IPS DF 4.7 (cell line): Measurements from ENCODE around the gene CPTP.

Experiments
- DNase-seq: peaks from one replicate; pipeline ENCODE4 v3.0.0-alpha.2; 2013; ENCODE audit warnings: low spot score; ENCODE audit errors: extremely low read depth

The CPTP gene

GRCh38 chr1:1292442-1292779 is 32.2 kb upstream of the CPTP start:
- DNase-seq: no peak

DNA sequence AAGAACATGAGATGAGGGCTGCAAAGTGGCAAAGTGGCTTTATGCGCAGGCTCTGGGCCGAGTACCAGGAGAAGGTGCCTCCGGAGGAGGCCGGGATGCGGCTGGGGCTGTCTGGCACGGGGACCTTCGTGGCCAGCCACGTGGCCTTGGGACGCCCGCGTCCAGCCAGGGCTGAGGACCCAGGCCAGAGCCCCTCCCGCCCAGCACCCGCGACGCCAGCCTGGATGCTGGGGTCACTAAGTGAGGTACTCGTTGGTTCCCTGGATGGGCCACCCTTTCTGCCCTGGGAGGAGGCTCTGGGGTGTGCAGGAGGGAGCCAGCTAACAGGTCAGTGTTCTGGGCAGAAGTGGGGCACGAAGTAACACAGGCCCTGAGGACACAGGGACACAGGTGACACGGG is 31.8 kb upstream of the CPTP start:
- no peak for DNase-seq

- no peak for DNase-seq
These were observed 31.0 kb upstream of the CPTP start for GRCh38 chr1:1293263-1294249.

DNA sequence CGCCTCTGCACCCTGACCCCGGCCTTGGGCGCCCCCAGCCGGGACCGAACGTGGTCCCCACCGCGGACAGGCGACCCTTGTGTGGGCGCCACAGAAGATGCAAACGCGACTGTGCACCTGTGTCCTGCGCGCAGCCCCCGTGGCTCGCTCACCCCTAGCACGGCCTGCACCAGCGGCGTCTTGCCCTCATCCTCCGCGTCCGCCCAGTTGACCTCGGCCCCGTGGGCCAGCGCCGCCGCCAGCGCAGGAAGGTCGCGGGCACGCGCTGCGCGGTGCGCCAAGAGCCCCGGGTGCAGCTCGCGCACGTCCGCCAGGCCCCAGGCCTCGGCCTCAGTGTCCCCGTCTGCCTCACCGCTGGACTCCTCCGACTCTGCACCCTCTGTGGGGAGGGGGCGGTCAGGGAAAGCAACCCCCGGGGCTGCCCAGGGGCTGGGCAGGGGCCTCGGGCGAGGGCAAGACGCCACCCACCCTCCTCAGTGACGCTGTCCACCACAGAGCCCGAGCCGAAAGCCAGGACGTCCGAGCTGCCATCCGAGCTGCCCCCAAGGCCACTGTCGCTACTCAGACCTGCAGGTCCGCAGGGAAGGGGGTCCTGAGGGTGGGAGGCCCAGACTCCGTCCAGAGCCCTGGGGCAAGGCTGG is 30.2 kb upstream of the CPTP start:
- no peak for DNase-seq

GRCh38 chr1:1295154-1295923 is 29.3 kb upstream of the CPTP start:
- no peak for DNase-seq

- DNase-seq: no peak
These were observed 28.2 kb upstream of the CPTP start for GRCh38 chr1:1296070-1297061.

DNA sequence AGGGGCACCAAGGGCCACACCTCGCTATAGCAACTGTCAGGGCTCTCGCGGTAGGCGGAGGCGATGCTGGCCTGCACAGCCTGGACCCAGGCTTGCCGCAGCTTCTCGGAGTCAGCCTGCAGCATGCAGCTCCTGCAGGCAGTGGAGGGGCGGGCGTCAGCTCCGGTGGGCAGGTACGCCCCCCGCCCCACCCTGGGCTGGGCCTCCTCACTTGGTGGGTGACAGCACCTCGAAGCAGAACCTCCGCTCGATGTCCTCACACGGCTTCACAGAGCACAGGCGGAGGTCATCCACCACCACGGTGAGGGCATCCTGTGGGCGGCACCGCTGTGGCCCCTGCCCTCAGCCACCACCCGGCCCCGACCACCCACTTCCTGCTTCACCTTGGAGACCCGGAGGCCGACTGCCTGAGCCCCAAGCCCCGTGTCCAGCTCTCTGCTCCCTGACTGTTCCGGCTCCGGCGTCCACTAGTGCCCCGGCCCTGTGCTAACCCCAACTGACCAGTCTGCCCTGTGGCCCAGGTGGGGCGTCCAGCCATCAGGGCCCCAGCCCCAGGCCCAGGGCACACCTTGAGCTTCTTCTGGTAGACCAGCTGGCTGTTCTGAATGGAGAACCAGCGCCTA is 26.7 kb upstream of the CPTP start:
- DNase-seq: no peak

- no peak for DNase-seq
These were observed 25.5 kb upstream of the CPTP start for GRCh38 chr1:1298861-1299685.

- DNase-seq: no peak
These were observed 24.8 kb upstream of the CPTP start for GRCh38 chr1:1299686-1300351.

DNA sequence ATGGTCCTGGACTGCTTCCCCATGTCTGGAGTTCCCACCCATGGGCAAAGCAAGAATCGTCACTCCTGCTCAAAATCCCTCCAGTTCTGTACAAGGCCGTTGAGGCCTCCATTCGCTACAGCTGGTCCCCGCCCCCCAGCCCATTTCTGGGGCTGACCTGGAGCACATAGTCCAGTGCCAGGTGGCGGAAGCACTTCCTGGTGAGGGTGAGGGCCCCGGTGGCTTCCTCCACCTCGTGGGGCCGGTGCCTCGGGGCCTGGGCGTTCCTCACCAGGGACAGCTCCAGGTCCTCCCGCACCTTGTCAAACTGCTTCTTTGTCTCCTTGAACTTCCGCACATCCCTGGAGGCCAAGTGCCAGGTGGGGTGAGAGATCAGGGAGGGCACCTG is 24.3 kb upstream of the CPTP start:
- DNase-seq: no peak

DNA sequence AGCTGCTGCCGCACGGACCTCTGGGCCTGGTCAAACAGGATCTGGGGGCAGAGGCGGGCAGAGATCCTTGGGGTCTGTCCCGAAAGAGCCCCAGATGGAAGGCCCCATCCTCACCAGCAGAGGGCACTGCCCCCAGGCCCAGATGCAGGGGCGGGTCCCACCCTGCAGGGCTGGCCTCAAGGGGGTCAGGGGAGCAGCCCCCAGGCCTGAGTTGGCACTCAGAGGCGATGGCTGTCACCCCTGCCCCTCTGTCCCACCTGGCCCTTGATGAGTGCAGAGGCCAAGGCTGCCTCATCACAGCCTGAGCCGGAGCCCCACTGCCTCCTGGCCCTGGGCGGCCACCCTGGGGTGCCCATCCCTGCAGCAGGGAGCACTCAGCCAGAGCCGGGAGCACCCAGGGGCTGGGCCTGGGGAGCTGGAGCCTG is 22.6 kb upstream of the CPTP start:
- no peak for DNase-seq

DNA sequence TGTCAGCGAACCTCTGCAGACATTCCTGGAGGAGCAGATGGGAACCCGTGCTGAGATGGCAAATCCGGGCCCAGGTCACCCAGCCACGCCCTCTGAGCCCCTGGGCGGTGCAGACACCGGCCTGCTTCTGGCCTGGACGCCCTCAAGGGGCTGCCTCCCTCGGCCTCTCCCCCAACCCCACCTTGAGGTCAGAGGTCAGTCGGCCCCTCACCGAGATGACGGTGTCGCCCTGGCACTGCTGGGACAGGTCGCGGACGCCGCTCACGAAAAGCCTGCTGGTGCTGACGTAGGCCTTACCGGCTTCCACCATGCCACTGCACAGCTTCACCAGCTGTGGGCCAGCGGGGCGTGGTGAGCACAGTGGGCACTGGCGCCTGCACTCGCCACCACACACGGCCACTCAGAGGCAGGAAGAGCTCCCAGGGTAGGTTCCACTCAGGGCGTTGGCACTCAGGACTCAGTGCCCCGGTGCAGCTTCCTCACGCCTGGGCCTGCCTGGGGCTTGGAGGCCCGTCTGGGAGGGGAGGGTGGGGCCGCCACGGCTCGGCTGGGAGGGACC is 21.6 kb upstream of the CPTP start:
- DNase-seq: no peak

GRCh38 chr1:1303736-1304135 is 20.9 kb upstream of the CPTP start:
- no peak for DNase-seq

DNA sequence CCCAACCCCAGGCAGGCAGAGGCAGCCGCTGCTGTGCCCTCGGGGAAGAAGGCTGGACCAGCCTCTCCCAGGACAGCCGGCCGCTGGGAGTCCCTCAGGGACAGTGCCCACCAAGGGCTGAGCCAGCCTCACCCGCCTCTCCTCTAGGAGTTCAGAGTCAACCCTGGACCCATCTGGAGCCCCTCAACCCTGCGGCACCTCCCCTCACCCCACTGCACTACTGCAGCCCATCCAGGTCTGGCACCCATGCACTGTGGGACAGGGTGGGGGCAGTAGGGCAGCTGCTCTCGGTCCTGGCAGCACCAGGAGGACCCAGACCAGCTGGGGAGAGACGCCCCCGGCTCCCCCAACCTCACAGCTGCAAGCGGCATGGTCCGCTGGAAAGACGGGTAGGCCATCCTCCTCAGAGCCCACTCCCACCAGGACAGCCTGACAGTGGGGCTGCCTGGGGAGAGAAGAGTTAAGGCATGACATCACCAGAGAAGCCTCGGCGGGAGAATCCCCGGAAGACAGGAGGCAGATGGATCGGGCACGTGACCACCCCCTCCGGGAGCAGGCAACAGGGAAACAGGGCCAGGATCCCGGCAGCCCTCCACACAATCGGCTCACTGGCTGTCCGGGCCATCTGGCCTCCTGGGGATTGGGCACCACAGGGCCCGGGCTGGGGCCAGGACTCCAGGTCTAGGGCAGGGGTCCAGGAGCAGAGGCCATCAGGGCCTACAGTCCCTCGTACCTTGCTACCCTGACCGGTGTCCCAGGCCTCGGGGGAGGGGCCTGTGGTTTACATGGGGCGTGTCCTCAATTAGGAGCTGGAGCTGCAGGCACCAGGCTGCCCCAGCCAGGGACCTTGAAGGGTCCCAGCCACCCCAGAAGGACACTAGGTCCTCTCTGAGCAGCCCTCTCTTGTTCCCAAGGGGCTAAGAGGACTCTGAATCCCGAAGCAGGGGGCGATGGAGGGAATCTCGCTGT is 20.0 kb upstream of the CPTP start:
- DNase-seq: no peak

DNA sequence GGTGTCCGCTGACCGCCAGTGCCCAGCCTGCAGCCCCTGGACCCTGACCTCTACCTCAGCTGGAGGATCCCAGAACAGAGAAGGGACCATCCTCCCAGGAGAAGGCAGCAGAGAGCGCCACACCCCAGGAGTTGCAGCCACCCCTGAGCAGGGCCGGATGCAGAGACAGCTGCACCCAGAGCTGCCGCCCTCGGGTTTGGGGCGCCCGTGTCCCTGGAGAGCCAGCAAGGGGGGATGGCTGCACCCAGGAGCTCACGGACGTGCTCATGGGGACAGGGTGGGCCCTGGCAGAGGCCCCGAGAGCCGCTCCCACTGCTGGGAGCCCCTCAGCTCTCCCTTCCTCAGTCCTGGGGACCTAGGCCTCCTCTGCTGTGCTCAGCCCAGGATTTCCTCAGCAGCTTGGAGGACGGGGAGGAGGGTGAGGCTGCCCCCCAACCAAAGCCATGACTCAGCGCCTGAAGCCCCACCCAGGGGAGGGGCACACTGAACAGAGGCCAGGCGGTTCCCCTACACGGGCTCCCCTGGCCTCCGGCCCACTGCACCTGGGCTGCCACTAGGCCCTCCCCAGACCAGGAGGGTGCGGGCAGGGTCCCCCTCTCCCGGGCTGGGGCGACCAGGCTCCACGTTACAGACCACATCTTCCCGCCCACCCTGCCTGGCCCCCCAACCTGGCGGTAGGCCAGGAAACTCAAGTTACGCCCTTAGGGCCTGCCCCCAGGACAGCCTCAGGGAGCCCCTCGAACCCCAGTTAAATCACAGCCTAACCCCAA is 19.1 kb upstream of the CPTP start:
- DNase-seq: no peak

GRCh38 chr1:1306070-1306660 is 18.4 kb upstream of the CPTP start:
- DNase-seq: no peak
